T-helper 22 cell (primary cell): ENCODE data around the gene TTLL10.

Source experiments
- DNase-seq: peaks from one replicate; pipeline ENCODE4 v3.0.0-alpha.2; 2020; ENCODE audit warnings: low read depth

The TTLL10 gene

DNA sequence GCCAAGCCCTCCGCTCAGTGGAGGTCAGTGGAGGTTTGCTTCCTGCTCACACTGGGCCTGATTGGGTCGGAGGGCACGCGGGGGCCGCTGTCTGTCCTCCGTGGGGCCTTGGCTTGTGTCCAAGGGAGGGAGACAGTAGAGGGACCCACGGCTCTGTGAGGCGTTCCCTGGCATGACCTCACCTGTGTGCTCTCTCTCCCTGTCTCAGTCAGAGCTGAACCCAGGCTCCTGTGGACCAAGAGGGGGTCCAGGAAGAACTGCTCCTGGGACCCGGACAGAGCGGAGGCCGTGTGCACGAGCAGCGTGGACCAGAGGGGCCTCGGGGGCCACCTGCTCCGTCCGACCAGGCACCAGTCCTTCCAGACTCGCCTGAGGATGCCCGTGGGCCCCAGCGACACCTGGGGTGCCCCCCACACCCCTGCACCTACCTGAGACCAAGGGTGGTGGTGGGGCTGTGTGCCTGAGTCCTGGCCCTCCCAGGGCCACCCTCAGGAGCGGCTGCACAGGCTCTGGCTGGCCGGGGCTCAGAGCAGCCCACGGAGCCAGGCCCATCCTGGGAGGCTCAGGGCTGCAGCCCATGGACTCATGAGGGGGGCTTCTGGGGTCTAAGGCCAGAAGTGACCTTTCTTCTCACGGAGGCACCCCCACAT, 13.3 kb upstream of the TTLL10 start:
- DNase-seq, result no peak

DNA sequence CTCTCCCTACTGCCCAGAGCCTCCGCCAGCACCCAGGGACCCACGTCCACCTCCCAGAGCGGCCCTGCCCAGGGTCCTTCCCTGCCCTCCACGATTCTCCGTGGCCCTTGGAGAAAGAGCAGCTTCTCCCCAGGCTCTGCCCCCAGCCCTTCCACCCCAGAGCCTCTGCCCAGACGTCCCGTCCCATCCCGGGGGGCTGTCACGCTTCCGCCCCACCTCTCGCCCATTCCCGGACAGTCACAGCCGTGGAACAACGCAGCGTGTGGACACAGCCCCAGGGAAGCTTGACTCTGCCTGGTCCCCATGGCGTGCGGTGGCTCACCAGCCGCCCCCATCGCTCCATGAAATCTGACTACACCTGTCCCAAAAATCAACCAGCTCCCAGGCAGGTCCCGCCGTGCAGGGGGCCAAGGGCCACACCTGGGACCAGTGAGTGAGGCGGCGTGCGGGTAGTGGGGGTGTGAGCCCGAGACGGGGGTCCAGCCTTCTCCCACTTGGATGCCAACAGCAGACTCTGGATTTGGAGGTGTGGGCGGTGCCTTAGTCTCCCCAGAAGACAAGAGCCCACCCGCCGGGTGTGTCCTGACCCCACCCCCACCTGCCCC, 12.5 kb upstream of the TTLL10 start:
- DNase-seq, result no peak

DNA sequence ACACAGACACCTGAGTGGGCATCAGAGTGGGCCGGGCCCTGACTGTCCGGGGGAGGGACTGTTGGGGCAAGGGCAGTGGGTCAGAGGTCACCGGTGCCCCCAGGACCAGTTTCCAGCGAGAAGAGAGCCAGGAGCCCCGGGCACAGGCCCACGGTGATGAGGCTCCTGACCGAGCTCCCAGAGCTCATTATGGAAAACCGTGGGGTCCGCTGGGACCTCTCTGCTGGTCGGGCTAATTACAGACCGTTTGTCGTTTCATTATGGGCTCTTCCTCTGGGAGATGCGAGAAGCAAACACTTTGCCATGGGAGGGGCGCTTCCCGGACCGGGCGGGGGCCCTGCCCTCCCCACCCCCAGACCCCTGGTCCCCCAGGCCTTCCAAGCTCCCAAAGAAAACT, 12.0 kb upstream of the TTLL10 start:
- no peak for DNase-seq

DNA sequence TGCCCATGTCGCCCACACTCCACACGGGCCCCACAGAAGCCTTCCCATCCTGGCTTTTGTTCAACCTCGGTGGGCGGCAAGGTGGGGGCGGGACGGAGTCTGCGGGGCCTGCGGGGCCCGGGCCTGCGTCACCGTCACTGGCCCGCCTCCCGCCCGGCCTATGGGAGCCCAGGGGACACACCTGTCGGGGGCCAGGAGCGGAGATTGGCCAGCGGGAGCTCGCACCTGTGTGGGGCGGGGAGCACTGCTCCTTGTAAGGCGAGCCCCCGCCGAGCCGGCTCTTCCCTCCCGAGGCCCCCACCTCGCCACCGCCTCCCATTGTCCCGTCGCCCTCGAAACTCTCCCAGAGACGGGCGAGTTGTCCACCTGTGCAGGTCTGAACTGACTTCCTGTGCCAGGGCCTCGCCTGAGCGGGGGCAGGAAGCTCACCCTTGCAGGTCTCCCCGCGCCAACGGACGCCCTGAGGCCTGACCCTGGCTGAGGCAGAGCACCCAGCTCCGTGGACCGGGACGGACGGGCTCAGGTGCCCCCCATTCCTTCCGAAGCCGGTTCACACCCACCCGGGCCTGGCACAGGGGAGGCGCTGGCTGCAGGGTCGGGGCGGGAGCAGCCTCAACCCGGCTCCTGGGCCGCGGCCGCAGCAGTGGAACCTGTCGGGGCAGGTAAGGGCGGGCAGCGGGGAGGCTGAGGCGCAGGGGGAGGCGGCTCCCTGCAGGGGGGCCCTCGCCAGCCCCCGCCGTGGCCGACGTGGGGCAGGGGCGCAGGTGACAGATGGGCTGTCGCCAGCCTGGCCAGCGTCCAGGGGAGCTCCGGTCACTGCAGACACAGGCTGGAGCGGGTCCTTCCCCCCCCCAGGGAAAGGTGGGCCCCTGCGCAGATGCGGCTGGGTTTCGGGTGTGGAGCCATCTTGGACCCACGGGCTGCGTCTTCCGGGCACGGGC, 10.8 kb upstream of the TTLL10 start:
- no peak for DNase-seq

DNA sequence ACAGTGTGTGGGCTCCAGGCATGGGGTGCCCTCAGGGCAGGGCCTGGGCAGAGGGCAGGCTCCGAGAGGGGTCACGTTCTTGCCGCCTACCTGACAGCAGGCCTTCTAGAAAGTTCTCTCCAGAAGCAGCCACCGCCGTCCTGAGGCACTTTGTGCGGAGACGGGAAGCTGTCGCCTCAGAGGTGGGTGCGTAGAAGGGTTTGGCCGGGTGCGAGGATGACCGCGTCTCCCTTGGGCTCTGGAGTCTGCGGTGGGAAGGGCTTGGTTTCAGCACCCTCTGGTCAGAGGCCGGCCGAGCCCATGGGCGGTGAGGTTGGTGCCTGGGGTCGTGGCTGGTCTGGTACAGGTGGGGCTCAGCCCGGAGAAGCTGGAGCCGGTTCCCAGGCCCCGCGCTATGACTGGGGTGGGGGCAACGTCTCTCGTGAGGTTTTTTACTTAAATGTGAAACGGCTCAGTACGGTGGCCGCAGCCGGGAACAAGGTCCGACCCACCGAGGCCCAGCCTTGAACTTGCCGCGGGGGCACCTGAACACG, 10.1 kb upstream of the TTLL10 start:
- DNase-seq, result no peak

DNA sequence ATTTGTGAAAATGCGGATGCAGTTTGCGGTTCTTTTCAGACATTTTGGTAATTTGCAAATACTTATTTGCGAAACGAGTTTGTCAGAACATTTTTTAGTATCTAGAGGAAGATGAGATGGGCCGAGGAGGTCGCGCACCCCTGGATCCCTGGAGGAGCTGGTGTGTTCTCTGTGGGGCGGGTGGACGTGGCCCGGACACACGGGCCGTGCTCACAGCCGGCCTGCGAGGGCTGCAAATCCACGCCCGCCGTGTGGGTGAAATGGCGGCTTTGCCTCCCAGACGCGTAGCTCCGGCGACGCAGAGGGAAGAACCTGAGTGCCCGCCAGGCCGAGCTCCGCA, 9.3 kb upstream of the TTLL10 start:
- DNase-seq, result no peak

DNA sequence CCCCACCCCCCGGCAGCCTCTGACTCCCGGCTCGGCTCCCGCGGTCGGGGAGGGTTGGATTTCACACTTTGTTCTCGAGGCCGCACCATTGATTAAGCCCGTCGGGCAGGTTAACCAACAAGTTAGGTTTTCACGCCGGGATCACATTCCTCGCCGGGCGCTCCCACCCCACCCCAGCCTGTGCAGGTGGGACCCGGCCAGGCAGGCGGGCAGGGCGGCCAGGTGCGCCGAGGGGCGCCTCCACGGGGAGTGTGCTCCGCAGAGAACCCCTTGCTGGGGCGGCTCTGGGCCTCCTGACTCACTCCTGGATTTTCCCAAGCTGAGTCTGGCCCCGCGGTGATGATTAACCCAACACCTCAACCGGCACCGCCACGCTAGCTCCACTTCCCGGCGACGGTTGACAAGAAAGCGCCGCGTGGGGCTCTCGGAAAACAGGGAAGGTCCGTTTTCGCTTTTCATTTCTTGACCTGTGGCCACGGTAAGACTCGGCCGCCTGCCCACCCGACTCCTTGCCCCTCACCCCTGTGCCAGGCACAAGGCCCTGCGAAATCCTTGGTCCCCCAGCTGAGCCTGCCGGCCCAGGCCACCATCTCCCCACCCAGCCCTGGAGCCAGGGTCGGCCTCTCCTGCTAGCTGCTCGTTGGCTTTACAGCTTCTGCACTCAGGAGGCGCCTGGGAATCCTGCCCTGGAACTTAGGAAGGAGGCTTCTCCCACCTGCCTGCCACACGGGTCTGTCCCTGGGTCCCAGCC, 8.8 kb upstream of the TTLL10 start:
- DNase-seq, result no peak

DNA sequence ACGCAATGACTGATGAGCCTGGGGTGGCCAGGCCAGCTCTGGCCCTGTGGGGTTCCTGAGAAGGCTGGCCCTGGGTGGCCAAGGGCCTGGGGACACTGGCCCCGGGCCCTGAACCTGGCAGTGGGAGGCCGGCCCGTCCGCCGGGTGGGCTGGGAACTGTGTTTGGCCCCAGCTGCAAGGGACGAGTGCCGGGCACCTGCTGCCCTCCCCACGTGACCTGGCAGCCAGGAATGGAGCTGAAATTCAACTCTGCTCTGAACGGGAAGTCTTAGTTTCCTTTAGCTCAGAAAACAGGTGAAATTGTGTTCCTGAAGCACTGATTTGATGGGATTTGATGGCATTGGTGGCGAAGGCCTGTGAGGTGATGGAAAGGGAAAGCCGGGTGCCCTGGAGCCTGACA, 8.2 kb upstream of the TTLL10 start:
- no peak for DNase-seq

DNA sequence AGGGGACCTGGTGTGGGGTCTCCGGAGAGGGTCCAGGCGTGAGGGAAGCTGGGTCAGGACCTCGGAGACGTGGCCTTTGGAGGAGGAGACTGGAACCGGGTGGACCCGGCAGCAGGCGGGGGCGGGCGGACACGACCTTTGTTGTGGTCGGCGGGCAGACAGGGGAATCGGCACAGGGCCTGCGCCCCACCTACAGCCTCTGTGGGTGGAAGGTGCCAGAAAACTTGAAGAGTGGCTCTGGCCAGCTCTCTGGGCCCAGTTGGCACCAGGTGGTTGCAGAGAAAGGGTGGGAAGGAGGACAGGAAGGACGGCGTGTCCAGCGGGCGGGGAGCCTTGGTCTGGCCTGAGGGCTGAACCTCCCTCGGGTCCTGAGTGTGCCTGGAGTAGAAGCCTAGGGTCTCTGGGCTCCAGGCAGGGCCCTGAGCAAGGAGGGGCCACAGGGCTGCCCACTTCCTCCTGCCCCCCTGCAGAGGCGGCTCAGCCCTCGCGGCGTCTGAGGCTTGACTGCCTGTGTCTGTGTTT, 7.7 kb upstream of the TTLL10 start:
- no peak for DNase-seq

DNA sequence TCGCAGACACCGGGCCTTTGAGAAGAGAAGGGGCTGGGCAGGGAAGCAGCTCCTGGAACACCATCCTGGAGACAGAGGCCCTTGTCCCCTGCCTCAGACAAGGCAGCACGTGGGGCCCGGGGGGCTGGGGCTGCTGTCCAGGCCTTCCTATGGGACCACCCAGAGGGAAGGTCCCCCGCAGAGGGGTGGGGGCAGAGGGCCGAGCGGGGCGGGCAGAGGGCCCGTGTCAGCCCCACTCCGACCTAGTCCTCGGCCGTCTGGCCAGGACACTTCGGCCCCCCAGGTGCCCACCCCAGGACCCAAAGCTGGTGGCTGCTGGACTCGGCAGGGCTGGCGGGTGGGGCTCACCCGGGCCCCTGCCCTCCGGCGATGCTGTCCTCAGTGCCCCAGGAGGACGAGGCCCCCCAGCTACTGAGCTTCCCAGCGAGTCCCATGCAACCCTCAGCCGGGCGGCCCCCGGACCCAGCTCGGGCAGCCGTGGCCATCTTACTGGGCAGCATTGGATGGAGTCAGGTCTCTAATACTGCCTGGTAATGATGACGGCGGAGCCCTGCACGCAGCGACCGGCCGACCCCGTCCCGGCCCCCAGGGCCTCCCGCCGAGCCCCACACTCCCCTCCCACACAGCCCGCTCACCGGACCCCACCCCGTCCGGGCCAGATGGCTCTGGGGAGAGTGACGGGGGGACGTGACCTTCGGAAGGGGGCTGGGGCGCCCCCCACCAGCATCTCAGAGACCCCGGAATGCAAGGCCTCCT, 6.9 kb upstream of the TTLL10 start:
- no peak for DNase-seq

DNA sequence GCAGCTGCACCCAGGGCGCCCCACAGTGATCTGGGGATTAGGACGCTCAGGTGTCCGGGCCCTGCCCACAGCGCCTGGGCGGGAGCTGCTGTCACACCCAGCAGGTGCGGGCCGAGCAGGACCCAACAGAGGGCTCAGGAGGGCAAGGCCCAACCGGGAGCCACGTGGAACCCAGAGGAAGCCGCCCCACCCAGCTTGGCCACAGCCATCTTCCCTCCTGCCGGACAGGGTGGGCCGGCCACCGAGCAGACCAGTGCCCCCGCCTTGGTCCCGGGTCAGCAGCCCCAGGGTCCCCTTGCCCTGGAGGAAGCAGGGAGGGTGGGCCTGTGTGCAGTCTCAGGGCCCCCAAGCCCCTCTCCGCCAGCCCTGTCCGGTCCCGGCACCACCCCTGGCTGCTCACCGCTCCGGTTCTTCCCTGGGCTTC, 6.3 kb upstream of the TTLL10 start:
- DNase-seq, result no peak

DNA sequence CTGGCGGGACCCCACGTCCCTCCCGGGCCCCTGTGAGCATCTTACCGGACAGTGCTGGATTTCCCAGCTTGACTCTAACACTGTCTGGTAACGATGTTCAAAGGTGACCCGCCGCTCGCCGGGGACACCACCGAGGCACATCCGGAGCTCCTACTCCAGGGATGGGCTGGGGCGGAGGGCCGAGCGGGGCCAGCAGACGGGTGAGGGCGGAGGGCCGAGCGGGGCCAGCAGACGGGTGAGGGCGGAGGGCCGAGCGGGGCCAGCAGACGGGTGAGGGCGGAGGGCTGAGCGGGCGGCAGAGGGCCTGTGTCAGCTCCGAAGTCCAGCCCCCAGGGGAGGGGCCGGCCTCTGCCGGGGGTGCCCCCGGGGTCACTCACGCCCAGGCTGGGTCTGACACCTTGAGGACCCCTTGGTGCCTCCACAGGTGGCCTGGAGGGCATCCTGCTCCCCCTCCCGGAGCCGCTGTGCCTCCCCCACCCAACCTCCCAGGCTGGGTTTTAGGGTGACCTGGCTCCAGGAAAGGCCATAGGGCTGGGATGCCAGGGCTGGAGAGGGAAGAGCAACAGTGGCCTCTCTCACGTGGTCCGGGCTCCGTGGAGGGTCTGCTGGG, 5.7 kb upstream of the TTLL10 start:
- no peak for DNase-seq

DNA sequence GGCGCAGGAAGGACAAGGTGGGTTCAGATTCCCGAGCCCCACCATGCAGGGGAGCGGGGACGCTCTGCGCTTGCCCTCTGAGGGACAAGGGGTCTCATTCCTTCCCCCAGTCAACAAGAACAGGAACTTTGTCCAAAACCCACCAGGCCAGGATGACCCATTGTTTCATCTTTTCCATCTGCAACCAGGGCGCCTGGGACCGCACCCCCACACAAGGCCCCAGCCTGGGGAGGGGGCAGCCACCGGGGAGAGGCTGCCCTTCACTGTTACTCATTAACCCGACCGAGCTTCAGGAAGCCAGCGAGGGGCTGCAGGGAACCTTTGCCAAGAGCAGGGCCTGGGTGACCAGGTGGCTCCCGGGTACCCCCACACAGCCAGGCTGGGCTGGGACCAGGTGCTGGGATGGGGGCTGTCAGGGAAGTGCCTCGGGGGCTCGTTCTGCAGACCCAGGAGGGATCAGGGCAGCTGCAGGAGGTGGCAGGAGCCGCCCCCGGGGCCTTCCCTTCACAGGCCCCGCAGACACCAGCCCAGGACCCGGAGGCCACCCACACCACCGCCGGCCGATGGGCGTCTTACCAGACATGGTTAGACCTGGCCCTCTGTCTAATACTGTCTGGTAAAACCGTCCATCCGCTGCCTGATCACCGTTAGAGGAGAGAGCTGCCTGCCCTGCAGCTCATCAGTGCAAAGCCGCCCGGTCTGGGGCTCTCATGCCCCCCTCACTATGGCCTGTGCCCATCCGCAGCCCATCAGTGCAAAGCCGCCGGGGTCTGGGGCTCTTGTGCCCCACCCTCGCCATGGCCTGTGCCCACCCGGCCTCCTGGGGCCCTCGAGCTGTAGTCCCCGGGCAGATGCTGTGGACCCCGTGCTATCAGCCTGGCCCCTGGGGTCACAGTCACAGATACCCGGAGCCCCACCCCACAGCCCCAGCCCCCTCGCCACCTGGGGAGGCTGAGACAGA, 4.9 kb upstream of the TTLL10 start:
- no peak for DNase-seq

DNA sequence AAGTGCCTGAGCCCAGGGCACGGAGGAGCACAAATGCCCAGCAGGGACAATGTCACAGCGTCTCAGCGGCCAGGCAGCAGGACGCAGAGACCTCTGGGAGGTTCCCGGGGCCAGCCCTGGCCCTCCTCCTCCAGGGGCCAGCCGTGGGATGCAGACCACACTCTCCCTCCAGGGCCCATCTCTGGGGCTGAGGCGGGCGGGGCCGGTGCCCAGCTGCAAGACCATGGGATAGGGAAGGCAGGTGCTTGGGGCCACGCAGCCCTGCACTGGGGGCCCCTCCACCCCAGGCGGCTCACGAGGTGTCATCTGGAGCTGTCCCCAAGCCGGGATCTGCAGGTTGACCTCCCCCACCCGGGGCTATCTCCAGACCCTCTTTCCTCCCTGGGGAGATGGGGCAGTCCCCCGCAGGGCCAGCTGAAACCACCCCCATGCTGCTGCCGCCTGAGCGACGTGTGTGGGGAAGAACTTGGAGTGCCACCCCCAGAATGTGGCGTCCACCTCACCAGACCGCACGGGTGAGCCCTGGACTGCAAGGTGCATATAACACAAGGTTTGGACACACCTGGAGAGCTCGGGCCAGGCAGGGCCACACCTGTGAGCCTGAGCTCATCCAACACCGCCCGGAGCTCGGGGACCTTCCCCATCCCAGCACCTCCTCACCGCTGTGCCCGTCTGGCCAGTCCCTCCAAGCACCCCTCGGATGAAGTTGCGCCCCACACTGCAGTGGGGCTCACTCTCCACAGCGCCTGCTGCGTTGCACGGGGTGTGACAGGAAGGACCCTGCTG, 4.1 kb upstream of the TTLL10 start:
- no peak for DNase-seq

DNA sequence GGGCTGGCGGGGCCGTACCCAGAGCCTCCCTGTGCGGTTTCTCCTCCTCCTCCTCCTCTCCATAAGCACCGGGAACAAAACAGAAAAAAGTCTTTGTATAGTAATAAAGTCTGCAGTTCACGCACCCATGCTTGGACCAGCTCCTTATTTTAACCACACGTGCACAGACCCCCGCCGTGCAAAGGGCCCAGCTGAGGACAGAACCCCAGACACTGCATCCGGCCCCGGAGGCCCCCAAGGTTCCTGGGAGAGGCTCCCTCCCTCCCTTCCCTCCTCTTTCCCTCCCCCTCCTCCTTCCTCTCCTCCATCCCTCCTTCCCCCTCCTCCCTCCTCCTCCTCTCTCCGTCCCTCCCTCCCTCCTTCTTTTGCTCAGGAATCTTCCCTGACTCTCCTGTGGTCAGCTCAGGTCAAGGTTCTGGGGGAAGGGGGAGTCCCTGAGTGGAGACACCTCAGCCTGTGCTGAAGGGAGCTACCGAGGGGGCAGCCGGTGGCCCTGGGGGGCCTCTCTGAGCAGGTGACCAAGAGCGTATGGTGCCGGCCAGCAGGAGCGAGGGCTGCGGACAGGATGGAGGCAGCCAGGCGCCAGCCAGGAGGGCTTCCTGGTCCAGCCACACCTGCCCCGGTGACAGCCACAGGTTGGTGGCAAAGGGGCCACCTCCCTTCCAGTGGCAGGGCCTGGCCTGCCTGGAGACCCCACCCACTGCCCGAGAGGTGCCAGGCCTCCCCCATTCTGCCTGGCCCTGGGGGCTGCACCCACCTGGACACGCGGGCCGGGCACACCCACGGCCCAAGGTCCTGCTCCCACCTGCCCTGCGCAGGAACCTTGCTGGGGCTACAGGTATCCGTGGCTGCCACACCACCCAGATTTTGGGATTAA, 3.2 kb upstream of the TTLL10 start:
- no peak for DNase-seq

DNA sequence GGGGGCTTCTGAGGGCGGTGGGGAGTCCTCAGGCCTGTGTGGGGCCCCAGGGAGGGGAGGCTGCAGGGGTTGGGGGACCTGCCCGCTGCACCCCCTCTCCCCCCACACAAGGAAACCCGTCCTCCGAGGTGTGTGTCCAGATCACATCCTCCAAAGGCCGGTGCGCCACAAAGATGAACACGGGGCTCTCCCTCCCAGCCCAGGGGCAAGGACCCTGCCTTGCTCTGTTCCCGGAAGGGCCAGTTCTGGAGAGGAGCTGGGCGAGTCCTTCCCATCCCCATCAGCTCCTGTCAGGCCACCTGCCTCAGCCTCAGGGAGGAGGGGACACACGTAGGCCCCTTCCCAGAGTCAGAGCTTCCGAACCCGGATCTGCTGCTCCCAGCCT, 2.5 kb upstream of the TTLL10 start:
- DNase-seq, result no peak

DNA sequence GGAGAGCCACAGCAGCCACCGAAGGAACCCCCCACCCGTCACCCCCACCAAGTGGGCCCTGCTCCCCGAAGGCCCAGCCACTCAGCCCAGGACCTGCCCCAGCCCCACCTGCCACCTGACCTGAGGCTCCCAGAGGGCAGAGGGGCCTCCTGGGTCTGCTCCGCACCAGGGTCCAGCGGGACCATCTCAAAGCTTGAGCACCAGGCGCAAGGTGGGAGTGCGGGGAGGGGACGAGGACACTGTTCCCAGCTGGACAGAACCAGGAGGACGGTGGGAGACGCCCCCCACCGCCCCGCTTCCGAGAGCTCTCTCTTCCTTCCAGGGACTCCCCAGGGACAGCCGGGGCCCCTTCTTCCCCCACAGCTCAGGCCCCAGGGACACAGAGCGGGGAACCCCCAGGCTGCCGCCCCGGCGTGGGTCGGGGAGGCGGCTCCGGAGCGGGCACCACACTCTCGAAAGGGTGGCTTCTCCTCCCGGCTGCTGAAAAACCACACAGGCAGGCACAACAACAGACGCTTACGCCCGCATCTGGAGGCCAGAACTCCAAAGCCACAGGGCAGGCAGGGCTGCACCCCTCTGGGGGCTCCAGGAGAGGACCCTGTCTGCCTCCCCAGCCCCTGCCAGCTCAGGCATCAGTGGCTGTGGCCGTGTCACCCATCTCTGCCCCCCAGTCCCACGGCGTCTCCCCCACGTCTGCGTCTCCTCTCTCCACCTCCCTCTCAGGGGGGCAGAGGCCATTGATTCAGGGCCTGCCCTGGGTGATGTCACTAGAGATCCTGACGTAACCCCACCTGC, 1.9 kb upstream of the TTLL10 start:
- no peak for DNase-seq
